HG03159 (cell line): ENCODE data around the gene HINT2.

Source experiments
- ATAC-seq: cut with Tn5 transposase; IDR thresholded peaks from one replicate; pipeline ENCODE4 v1.9.1; 2021; ENCODE audit warnings: mild to moderate bottlenecking, moderate library complexity; ENCODE audit not compliant: unreplicated experiment

HINT2 gene

GRCh38 chr9:35814841-35815543 lies at the start of gene HINT2:
HINT2 (minus strand) TSS chr9:35815042; CDS start chr9:35814979, 63 bp downstream.
- ATAC-seq: peak; percentile 67

GRCh38 chr9:35863583-35863982 lies 48.7 kb upstream of the HINT2 start:
- ATAC-seq: no peak

- ATAC-seq: no peak
These were observed 47.5 kb upstream of the HINT2 start for GRCh38 chr9:35862328-35862727.

DNA sequence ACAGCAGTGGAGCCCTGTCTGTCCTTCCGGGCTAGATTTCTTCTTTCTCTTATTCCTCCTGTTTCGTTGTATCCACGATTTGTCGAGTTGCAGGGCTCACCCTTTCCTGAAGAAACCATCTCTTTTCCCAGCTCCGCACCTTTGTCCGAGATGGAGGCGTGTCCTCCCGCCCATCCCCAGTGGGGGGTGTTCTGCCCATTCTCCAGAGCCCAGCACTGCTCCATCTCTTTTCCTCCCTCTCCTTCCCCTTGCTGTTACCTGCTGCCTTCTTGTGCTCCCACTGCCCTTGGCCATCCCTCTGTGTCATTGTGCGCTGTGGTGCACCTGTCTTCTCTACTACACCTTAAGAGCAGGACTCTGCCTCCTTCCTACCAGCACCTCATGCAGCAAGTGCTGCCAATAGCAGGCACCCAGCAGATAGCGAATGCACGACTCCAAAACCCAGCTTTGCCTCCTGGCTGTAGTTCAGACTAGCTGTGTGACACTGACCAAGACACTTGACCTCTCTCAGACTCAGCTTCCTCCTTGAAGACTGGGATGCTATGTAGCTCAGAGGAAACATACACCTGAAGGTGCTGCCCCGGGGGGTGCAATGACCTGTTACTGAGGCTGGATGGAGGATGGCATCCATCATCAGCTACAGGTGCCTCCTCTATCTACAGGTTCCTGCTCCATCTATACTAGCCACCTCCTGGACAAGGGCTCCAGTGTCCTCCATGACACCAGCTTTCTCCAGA lies 46.5 kb upstream of the HINT2 start:
- no peak for ATAC-seq

DNA sequence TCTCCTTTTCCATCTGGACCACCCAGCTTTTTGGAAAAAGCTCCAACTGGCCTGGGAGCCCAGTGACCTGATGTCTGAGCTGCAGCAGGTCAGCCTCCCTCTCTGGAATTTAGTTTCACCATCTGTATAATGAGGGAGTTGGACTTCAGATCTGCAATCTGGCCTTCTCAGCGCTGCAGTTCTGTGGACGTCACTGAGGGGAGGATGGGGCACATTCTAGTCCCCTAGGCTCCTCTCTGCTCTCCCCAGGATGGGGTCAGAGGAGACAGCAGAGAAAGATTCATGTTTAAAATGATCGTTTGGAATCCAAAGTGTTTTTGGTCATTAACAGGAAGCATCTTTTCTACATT lies 45.1 kb upstream of the HINT2 start:
- no peak for ATAC-seq

DNA sequence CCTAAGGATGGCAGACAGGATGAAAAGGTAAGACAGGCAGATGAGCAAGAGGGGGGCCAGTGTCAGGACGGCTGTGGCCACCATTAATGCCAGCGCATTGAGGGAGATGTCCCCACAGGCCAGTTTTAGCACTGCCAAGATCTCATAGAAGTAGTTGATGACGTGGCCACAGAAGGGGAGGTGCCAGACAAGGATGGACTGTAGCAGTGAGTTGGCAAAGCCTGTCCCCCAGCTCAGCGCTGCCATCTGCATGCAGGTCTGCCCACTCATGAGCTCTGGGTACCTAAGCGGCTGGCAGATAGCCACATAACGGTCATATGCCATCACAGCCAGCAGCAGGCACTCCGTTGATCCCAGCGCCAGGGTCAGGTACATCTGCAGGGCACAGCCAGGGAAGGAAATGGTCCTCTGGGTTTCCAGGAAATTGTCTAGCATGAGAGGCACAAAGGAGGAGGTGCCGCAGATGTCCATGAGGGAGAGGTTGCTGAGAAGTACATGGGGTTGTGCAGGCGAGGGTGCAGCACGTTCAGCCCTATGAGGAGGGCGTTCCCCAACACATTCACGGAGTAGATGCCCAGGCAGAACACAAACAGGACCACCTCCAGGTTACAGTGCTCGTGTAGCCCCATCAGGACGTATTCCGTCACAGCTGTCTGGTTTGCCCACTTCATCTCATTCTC lies 44.6 kb upstream of the HINT2 start:
- no peak for ATAC-seq

DNA sequence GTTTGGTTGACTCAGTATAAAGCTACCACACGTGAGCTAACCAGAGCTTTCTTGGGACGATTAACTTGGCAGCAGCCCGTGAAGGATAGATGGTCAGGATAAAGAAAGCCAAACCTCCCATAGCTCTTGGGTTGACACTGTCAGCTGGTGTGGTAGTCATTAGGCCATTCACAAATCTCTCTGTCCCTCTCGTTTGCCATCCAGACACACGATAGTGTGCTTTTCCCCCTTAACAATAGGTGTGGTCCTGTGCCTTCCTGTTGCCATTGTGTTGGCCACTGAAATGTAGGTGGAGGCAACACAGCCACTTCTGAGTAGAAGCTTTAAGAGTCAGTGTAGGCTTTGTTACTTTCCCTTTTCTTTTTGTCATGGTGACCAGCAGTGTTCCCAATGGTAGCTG lies 43.6 kb upstream of the HINT2 start:
- no peak for ATAC-seq

DNA sequence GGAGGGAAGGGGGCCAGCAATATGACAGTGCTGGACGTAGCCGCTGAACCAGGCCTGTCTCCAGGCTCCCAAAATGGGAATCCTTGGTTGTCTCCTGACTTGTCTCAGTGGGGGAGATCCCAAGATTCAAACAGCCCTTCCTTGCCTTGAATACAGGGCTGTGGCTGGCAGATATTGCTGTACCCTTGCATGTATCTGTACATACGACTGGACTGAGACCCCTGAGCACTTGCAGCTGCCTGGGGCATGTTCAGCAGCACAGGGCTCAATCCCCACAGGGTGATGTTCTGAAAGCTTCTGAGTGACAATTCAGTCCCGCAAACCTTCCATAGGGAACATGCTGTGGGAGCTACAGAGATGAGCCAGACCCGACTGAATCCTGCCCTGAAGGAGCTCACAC lies 42.0 kb upstream of the HINT2 start:
- no peak for ATAC-seq

DNA sequence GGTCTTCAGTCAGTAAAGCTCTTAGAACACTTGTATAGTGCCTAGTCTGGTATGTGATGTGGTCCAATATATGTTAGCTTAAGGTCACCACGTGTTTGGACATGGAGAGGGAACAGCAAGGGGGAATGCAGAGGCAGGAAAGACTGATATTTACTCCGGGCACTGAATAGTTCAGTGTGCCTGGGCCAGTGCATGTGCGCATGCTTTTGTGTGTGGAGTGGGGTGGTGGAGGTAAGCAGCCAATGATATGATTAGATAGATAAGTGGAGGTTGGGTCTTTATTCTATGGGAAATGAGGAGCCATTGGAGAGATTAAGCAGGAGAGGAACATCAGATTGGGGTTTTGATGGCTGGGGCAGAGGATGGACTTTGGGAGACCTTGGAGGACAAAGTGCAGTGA lies 41.4 kb upstream of the HINT2 start:
- ATAC-seq: no peak

- ATAC-seq: no peak
These were observed 39.4 kb upstream of the HINT2 start for GRCh38 chr9:35854091-35854762.

DNA sequence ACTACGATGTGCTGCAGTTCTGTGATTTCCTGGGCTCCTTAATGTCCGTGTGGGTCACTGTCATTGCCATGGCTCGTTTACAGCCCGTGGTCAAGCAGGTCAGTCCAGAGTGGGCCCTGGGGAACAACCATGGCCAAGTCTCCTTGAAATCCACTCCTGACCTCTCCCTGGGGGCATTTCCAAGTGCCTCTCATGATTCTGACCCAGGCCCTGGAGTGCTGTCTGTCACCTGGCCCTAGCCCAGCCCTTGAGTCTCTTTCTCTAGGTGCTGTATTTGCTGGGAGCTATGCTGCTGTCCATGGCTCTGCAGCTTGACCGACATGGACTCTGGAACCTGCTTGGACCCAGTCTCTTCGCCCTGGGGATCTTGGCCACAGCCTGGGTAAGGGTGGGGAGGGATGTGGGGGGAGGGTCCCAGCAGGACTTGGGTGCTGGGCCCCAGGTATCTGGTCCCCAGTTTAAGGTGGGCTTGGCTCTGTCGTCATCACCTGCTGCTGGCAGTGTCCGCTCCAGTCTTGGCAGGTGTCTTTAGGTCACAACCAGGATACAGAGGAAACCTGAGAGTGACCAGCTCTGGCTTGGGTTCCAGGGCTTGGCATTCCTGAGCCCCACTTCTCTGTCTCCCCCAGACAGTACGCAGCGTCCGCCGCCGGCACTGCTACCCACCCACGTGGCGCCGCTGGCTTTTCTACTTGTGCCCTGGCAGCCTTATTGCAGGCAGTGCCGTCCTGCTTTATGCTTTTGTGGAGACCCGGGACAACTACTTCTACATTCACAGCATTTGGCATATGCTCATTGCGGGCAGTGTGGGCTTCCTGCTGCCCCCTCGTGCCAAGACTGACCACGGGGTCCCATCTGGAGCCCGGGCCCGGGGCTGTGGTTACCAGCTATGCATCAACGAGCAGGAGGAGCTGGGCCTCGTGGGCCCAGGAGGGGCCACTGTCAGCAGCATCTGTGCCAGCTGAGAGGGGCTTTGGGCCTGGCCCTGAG lies 38.3 kb upstream of the HINT2 start:
- no peak for ATAC-seq

GRCh38 chr9:35852267-35852815 lies 37.5 kb upstream of the HINT2 start:
- ATAC-seq: no peak

- ATAC-seq: peak; percentile 79
These were observed 33.1 kb upstream of the HINT2 start for GRCh38 chr9:35847792-35848572.

DNA sequence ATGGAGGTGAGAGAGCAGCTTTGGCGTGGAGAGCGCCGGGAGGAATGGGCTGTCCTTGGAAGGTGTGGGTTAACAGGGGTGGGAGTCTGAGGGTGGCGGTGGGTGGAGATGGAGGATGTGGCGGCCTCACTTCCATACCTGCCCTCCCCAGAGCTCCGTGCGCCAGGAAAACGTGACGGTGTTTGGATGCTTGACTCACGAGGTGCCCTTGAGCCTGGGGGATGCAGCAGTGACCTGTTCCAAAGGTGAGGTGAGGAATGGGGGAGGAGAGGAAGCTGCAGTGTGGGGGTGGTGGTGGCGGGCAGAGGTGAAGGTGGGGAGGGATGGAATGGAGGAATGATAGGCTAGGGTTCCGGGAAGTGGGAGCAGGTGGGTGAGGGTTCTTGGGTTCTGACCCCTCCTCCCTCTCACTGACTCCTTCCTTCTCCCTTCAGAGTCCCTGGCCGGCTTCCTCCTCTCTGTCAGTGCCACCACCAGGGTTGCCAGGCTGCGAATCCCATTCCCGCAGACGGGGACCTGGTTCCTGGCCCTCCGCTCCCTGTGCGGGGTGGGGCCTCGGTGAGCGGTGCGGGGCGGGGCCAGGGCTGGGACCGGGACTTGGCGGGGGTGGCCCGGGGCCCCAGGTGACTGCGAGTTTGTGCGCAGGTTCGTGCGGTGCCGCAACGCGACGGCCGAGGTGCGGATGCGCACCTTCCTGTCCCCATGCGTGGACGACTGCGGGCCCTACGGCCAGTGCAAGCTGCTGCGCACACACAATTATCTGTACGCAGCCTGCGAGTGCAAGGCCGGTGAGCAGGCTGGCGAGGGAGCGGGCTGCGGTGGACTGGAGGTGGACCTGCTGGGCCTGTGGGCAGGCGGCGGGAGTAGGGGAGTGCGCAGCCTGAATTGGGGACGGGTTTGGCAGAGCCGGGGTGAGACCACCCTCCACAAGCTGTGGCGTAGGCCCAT lies 31.3 kb upstream of the HINT2 start:
- ATAC-seq: no peak

GRCh38 chr9:35844628-35845270 lies 29.9 kb upstream of the HINT2 start:
- ATAC-seq: no peak

GRCh38 chr9:35842795-35843194 lies 28.0 kb upstream of the HINT2 start:
- peak; percentile 53 for ATAC-seq

DNA sequence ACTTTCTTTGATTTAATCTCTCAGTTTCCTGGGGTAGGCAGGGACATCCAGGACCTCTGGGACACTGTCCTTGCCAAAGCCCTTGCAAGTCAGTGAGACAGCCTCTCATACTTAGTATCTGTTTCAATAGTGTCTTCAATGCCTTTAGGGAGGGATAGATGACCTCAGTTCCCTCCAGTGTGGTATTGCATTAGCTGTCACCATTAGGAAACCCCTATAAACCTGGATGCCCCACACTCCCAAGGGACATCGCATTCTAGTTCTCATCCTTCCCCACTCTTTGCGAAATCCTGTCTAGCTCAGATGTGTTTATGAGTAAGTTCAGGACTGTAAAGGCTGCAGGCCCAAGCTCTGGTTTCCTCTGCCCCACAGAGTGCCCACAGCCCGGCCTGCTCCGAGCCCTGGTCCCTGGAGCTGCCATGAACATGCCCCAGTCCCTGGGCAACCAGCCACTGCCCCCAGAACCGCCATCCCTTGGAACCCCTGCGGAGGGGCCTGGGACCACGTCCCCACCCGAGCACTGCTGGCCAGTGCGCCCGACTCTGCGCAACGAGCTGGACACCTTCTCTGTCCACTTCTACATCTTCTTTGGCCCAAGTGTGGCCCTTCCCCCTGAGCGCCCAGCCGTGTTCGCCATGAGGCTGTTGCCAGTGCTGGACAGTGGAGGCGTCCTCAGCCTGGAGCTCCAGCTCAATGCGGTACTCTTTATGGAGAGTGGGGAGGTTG lies 27.3 kb upstream of the HINT2 start:
- no peak for ATAC-seq
